GM12864 (cell line): ENCODE results near the gene RERGL.

Experiments
- DNase-seq: peaks from one replicate; pipeline ENCODE4 v3.0.0-alpha.2; 2011; ENCODE audit warnings: low read depth
- H3K4me3 ChIP-seq: 2 replicates; pipeline ENCODE4 v1.5.1; 2011; ENCODE audit warnings: mild to moderate bottlenecking, low read depth, low read length, control low read depth
- TF ChIP-seq, protein P1 (sequence below): IDR thresholded peaks from 2 replicates; pipeline ENCODE4 v1.5.1; 2011; ENCODE audit warnings: low read depth, mild to moderate bottlenecking, moderate library complexity, low read length, control low read depth, inconsistent platforms; ENCODE audit errors: missing control alignments

Gene RERGL

DNA sequence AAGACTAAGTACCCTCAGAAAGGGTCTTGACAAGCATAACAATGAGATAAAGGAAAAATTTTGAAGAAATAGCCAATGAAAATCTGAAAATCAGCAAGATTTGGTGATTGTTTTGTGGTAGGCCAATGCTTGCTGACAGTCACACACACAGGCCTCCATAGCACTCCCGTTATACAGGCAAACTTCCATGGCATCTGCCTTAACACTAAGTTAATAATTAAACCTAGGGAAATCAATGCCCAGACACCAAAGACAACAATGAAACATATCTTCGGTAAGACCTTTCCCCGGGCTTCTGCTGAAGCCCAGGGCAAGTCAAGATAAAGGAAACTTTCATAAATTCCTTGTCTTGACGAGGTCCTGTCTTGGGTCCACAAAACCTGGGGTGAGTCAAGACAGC lies 18.6 kb upstream of the RERGL start:
- no peak overlapping the region for H3K4me3 ChIP-seq
- TF ChIP-seq, protein P1, sequence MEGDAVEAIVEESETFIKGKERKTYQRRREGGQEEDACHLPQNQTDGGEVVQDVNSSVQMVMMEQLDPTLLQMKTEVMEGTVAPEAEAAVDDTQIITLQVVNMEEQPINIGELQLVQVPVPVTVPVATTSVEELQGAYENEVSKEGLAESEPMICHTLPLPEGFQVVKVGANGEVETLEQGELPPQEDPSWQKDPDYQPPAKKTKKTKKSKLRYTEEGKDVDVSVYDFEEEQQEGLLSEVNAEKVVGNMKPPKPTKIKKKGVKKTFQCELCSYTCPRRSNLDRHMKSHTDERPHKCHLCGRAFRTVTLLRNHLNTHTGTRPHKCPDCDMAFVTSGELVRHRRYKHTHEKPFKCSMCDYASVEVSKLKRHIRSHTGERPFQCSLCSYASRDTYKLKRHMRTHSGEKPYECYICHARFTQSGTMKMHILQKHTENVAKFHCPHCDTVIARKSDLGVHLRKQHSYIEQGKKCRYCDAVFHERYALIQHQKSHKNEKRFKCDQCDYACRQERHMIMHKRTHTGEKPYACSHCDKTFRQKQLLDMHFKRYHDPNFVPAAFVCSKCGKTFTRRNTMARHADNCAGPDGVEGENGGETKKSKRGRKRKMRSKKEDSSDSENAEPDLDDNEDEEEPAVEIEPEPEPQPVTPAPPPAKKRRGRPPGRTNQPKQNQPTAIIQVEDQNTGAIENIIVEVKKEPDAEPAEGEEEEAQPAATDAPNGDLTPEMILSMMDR = no peak
- no peak for DNase-seq

DNA sequence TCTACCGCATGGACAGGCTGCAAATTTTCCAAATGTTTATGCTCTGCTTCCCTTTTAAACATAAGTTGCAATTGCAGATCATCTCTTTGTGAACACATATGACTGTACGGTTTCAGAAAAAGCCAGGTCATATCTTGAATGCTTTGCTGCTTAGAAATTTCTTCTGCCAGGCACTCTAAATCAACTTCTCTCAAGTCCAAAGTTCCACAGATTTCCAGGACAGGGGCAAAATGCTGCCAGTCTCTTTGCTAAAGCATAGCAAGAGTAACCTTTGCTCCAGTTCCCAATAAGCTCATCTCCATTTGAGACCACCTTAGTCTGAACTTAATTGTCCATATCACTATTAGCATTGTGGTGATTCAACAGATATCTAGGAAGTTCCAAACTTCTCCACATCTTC lies 13.6 kb upstream of the RERGL start:
- DNase-seq = no peak
- TF ChIP-seq, protein P1 = no peak

DNA sequence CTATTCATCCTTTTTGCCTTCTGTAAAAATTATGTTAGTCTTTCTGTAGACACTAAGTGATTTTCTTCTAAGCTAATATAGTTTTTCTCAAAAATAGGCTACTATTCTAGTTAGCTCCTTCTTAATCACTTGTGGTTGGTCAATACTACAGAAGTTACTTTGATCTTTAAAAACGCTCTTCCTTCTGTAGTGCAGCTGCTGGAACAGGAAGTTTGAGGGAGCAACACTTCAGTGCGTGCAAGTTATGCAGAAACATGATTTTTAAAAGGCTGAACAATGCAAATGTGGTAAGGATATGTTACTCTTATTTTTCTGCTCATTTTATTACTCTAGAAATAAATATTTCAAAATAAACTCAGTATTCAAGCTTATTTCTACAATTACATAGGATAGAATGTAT lies 11.1 kb upstream of the RERGL start:
- TF ChIP-seq, protein P1 = no peak
- DNase-seq = no peak
- no peak overlapping the region for H3K4me3 ChIP-seq

More for the DNA sequence above, 13.6 kb upstream of the RERGL start:
- no peak overlapping the region for H3K4me3 ChIP-seq

DNA sequence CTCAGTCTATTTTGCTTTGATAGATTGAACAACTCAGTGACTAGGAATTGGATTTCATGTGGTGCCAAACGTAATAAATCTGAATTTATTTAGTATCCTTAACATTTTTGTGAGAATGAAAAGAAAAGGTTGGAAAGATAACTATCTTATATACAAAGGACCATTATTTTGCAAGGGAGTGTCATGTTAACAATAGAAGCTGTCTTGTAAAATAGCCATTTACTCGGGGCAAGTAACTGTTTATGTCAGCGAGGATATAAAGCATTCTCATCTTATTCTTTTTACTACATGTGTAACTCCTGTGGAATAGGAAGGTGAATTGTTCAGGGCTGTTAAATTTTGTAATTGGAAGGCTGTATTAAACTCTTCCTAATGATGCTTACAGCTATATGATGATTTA lies 5.9 kb downstream of the RERGL start:
- TF ChIP-seq, protein P1 = no peak
- H3K4me3 ChIP-seq = no peak overlapping the region
- no peak for DNase-seq

DNA sequence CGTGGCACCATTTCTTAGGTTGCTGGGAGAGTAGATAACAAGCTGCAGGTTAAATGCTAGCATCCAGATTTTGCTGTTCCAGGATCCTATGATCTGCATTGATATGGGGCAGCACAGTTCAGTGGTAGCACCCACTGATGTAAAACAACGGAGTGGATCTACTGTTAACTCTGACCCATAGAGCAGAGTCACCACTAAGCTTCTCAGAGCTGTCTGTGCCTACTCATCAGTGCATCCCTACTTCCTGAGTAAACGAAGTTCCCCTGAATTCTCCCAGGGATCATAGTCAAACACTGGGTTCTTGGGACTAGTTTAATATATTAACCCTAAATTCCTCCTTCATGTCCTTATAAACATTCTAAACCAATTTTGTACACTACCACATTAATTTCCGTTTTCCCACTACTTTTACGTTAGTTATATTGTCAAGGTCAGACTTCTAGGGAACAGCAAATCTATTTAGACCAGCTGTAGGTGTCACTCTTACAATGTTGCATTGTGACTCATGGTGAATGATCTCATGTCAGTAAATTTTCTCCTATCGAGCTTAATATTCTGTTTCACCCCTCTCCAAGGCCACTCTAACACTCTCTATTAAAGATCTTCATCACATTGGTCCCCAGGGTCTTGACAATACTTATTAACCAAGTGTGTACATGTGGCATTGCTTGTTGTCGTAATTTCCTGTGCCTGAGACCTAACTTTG lies 10.3 kb downstream of the RERGL start:
- no peak overlapping the region for H3K4me3 ChIP-seq
- TF ChIP-seq, protein P1 = no peak
- DNase-seq = no peak

DNA sequence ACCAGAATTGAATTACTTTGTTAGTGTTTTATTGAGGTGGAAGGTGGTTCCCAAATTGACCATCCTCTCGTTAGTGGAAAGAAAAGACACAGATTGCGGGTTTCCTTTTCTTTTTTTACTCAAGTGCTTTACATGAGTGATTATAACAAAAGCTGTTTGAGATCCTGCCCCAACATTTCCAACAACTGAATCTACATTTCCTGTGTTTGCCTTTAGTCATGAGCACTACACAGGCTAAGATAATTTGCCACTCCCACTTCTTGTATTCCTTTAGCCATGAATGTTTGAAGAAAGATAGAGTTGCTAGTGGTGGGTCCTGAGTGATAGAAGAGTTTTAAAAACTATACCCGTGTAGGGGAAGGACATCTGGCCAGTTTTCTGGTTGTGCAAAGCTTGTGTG lies 16.0 kb downstream of the RERGL start:
- TF ChIP-seq, protein P1 = no peak
- DNase-seq = no peak
- H3K4me3 ChIP-seq = no peak overlapping the region

DNA sequence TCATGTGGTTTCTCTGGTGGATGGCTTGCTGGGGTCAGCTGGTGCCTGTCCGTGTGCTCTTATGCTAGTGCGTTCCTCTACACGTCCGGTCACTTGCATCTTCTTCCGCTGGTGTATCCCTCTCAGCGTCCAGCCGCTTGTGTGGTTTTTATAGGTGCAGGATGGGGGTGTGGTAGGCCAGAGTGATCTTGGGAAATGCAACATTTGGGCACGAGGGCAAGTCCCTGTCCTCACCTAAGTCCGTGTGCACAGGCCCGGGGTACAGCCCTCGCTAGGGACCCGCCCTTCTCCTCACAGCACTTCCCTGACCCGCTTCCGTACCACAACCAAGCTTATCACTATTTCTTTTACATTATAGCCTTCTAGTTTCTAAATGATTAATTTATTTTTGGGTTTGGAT lies 17.3 kb downstream of the RERGL start:
- H3K4me3 ChIP-seq = no peak overlapping the region
- no peak for DNase-seq
- TF ChIP-seq, protein P1 = no peak
